Measurements from ENCODE around the gene SCN8A.
"Not testable (repeated sequence)": the region's sequence is repeated elsewhere in the genome, so short reads cannot be mapped to it uniquely, and the experiment has no call there.

The SCN8A gene

DNA sequence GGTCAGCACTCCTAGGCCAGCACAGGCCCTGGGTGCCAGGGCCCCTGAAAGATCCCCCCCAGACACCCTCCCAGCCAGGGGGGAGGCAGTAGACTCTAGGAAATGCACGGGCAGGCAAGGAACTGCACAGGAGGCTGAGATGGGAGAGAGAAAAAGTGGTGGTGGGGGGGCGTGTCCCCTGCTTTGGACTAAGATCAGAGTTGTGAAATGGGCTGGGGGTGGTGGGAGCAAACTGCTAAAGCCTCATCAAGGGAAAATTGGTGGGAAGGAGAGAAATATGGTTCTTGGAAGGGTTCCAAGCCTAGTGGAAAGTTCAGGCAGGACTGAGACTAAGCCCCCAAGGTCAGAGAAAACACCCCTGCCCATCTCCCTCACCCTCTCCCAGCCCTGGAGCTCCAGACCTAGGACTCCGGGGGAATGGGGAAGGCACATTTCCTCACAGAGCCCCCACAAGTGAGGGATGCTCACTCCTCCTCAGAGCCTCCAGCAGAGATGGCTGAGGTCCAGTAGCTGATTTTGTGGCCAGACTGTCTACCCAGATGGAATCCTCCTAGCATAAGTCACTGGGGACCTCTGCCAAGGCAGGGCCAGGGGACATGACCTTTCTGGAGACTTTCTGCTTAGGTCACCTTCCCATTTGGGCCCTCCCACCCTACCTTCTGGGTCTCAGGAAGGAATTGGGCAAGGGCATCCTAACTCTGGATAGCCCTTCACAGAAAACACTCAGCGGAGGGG lies 227.7 kb downstream of the SCN8A start:
- no peak for DNase-seq

DNA sequence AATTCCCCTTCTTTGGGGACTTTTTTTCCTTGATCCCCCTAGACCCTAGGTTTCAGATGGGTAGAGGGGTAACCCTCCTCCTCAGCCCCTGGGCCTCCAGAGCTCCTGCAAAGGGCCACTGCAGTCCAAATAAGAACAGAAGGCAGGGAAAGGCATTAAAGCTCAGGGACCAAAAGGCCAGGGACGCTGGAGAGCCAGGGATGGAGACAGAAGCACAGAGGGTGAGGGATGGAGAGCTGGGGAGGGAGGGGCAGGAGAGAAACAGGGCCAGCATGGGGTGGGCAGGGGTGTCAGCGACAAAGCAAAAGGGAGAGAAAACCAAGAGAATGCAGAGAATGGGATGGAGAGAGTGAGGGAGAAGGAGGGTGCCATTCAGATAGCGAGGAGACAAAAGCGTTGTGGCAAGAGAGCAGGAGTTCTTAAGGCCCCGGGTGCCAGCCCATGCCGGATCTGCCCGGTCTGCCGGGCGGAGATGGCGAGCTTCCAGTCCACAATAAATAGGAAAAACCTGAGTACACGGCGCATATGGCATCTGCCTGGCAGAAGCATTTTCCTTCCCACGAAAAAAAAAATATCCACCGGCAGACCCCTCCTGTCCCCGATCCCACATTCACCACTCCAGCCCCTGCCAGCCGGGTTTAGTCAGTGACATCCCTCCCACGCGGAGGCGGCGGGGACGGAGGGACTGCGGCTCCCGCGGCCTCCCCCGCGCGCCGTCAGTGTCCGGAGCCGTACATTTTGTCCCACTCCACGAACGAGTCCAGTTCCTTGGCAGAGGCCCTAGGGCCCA lies 228.9 kb downstream of the SCN8A start:
- DNase-seq, result no peak

DNA sequence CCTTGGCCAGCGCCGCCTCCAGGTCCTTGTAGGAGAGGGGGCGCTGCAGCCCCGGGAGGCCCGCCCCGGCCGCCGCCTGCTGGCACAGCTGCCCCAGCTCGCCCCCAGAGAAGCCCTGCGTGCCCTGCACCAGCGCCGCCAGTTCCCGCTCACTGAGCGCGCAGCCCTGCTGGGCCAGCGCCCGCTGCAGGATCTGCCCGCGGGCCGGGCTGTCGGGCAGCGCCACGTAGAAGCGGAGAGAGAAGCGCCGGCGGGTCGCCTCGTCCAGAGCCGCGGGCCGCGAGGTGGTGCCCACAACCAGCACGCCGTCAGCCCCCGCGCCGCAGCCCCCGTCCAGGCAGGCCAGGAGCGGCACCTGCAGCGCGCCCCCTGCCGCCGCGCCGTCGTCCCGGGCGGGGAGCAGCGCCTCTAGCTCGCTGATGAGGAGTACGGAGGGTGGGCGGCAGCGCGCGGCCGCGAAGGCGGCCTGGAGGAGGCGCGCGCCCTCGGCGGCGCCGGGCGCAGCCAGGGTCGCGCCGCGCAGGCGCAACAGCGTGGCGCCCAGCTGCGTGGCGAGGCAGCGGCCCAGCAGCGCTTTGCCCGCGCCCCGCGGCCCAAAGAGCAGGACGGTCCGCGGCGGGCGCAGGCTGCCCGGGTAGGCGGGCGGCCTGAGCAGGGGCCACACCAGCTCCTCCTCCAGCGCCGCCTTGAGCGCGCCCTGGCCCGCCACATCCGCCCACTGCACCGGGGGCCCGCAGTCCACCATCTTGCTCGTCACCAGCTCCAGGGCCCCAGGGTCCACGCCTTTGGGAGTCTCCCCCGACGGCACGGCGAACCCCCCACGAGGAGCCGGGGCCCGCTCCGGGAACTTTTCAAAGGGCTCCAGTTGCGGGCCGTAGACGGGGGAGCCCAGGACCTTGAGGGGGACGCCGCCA lies 229.8 kb downstream of the SCN8A start:
- DNase-seq, result peak; percentile 14

DNA sequence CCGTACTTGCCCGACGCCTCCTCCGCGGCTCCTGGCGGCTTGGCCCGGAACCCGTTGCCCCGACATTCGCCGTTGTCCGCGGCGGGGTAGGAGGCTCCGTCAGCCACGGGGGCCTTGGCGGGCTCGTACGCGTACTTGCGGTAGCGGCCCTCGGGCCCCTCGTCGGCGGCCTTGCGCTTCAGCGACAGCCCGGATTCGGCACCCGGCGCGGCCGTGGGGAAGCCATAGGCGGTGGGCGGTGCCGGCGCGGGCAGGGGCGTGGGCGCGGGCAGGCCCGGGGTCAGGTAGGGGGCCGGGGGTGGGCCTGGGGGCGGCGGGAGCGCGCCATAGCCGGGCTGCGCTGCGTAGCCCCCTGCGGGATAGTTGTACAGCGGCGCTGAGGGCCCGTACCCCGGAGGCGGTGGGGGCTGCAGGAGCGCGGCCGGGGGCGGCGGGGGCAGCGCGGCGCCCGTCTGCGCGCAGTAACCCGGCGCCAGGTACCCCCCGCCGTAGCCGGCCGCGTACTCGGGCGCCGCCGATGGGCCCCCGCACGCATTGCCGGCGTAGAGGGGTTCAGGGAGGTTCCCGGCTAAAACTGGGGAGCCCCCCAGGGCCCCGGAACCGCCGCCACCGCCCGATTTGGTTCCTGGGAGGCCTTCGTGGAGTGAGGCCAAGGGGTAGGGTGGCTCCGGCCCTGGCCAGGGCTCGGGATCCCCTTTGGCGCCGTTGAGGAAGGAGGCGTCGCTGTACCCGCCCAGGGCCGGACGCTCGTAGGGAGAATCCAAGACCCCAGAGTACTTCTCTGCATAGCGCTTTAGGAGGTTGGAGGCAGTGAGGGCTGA lies 230.6 kb downstream of the SCN8A start:
- no peak for DNase-seq

DNA sequence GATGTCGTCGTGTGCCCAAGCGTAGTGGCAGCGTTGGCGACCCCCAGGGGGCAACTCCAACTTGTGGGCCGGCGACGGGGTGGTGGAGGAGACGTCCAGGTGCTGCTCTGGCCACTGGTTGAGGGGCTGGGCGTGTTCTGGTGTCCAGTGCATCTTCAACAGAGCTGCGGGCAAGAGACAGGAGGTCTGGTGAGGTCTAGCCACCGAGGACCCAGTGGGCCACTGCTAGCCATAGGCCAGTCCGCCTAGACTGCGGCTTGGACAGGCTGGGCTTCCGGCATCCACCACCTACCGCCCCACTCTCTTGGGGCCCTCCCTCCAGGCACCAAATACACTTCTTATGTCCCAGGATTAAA lies 231.2 kb downstream of the SCN8A start:
- no peak for DNase-seq

DNA sequence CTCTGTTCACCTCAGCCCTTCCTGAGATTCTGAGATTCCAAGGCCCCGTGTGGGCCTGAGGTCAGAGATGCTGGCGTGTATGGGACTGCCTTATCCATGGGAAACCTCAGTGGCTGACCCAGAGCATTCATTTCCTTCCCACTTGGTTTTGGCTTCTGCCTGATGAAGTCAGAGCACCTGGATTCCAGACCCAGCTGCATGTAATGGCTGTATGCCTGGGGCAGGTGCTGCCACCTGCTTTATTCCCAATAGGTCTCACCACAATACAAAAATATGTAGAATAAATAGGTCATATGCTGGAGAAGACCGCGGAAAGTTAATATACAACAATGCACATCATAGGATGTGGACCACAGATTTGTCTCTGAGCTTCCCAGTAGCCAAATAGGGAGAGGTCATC lies 231.9 kb downstream of the SCN8A start:
- no peak for DNase-seq

DNA sequence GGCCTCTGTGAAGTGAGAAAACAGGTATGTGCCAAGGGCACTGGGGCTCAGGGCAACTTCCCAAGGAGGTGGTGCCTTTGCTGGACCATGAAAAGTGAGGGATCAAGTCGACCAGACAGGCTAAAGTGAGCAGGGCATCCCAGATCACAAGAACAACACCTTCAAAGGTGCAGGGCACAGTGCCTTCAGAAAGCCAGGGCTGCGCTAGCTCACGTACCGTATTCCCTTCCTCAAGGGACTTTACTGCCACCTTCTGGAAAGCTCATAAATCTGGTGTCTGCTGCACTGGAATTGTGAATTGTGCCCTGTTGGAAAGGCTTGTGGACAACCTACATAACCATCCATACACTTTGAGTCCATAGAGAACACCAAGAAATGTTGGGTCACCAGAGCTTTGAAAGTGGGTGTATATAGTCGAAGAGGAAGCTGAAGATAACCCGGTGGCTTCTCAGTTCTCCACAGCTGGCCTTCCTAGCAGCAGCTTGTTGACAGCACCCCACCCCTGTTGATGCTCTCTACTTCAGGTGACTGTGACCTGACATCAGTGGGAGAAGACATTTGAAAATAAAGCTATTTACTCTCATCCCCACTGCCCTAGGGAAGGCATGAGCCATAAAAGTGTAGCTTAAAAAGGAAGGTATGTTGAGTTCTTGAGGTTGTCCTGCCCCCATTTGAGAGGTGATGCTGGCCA lies 233.0 kb downstream of the SCN8A start:
- DNase-seq, result peak; percentile 21

DNA sequence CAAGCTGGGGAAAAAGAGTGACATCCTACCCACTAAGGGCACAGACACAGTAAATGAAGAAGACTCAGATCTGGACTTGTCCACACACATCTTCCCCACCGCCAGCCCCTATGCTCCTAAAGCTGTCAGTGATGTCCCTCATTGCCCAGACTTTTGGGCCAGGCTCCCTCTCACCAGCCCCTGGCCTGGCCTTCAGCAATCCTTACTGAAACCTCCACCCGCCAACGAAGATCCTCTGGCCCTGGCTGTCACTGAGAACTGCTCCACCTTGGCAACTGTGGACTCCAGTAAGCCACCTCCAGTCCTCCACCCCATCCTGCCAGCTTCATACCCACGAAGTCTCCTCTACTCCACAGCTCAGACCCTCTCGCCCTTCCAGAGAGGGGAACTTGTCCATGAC lies 234.2 kb downstream of the SCN8A start:
- no peak for DNase-seq

DNA sequence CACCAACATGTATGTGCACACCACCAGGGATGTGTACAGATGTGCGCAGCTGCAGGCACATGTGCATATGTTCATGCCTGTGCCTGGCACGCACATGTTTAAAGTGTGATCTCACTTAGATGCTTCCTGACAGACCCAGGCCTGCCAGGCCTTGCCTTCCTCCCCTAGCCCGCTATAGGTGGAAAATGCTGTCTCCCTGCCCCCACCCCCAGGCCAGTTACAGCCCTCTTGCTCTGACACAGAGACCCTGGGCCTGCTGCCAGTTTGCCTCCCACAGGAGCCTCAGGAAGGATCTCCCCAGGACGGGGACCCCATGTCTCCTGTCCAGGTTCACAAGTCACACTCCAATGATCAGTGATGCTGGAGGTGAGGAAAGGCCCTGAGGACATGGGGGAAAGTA lies 235.8 kb downstream of the SCN8A start:
- DNase-seq, result no peak

DNA sequence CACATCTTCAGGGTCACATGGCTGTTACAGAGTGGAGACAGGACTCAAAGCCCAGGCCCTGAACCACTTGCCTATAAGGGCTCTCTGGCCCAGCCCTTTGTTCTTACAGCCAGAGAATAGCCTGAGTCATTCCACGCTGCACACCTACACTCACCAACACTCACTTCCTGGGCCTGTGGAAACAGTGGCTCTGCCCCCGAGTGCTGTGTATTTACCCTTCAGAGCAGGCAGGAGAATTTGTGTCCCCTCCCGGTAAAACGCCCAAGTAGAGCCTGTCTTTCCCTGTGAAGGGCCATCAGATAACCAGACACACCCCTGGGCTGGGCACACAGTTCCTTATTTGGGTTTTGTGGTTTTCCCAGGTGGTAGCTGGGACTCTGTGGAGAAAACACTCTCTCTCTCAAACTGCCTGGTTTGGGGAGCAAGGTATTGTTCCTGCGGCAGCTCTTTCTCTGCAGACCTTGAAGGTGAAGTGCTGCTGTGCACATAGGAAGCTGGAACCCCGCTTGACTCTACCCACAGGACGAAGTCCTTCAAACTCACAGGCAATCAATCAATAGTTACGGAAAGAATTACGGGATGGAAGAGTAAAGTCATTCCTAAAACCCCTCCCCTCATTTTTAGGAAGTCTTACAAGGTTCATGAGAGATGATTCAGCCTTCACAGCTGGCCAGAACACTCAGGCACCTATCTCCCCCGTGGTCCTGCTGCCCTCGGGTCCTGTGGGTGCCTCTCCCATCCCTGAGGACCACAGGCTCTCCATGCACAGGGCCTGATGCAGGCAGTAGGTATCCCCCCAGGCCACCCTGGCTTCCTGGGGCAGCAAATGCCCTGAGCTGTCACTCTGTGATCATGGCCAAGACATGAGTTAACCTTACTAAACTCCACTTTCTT lies 237.1 kb downstream of the SCN8A start:
- DNase-seq, result no peak

DNA sequence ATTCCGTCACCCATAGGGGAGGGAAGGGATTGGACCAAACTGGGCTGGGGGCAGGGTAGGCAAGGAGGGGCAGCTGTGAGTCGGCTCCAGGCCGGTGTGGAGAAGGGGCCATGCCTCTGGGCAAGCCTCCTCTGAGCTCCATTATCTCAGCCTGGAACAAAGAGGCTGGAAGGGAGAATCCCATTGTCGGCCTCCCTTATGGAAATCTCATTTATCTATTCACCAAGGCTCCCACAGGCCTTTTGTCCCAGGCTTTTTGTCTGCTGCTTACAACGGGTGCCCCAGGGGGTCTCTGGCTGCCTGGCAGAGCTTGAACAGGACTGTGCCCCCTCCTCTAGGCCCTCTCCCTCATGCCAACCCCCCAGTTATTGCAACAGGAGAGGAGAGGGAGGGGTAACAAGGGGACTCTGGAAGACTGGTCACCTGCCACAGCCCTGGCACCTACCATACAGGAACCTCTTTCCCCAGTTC lies 238.0 kb downstream of the SCN8A start:
- DNase-seq, result no peak

DNA sequence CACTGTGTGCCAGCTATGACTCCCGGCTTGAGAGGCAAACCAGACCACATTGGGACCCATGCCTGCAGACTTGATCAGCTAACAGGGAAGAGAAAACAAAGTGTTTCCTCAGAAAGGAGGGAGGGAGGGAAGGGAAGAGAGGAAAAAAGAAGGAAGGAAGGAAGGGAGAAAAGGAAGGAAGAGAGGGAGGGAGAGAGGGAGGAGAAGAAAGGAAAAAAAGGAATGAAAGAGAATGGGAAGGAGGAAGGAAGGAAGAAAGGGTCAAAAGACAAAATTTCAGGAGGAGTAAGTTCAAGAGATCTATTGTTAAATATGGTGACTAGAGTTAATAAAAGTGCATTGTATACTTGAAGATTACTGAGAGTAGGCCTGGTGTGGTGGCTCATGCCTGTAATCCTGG lies 238.6 kb downstream of the SCN8A start:
- no peak for DNase-seq

DNA sequence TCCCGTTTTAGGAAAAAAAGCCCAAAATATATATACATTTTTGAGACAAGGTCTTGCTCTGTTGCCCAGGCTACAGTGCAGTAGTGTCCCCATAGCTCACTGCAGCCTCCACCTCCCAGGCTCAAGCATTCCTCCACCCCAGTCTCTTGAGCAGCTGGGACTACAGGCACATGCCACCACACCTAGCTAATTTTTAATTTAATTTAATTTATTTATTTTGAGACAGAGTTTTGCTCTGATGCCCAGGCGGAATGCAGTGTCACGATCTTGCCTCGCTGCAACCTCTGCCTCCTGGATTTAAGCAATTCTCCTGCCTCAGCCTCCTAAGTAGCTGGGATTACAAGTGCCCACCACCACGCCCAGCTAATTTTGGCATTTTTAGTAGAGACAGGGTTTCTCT lies 240.8 kb downstream of the SCN8A start:
- not testable (repeated sequence) for DNase-seq

DNA sequence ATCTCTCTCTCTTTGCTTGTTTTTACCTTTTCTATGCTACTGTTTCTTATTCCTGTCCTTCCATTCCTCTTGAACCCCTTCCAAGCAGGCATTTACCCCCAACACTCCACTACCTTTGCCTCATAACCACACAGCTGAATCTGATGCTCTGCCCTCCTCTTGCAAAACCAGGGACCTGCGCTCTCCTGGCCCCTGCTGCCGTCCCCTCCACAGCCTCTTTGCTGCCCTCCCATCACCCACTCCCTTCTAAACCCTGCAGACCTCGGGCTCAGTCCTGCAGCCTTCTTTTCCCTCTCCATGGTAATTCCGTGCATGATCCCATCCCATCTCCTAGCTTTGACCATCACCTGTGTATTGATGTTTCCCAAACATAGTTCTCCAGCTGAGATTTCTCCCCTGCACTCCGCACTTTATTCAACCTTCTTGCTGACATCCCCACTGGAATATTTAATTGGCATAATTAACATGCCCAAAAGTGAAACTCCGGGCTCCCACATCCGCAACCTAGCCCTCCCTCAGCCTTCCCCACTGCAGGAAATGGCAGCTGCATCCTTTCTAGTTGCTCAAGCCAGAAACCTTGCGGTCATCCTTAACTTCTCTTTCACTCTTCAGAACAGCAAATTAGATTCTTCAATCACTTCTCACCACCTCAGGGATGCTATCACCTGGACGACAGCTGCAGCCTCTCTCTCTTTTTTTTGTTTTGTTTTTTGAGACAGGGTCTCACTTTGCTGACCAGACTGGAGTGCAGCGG lies 241.5 kb downstream of the SCN8A start:
- no peak for DNase-seq

DNA sequence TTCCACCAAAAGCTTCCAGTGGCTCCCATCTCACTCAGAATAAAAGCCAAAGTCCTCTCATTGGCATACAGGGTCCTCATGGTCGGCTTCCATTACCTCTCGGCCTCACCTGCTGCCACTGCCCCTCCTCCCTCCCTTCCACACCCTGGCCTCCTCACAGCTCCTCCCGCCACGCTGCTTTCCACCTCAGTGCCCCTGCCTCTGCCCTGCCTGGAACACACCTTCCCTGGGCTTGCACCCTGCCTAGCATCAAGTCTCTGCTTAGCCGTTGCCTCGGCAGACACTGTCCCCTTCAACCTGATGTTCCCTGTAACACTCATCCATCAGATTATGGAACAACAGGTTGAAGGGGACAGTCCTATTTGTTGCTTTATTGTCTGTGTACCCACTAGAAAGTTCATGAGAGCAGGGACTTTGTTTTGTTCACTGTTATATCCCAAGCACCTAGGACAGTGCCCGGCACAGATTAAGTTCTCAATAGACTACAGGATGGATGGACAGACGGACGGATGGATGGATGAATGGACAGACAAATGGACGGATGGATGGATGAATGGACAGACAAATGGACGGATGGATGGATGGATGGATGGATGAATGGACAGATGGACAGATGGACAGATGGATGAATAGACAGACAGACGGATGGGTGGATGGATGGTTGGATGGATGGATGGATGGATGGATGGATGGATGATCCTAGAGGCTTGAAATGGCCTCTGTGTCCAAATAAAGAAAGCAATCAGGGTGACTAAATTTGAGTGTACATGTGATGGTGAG lies 242.6 kb downstream of the SCN8A start:
- DNase-seq, result no peak

DNA sequence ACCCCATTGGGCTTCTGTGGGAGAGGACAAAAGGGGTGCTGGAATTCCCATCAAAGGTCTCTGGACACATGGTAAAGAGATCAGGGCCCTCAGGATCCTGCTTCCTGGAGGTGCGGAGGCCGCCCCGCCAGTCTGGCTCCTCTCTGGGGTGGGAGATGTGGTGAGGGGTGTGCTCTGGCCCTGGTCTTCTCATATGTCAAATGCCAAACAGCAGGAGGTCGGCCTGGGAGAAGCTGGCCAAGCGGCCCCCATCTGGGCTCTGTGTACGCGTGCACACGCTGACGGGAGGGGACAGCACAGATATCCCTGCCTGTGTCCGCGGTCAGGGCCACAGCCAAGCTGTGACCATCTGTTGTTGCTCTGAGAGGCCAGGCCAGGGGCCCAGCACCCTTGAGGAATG lies 243.4 kb downstream of the SCN8A start:
- DNase-seq, result no peak

DNA sequence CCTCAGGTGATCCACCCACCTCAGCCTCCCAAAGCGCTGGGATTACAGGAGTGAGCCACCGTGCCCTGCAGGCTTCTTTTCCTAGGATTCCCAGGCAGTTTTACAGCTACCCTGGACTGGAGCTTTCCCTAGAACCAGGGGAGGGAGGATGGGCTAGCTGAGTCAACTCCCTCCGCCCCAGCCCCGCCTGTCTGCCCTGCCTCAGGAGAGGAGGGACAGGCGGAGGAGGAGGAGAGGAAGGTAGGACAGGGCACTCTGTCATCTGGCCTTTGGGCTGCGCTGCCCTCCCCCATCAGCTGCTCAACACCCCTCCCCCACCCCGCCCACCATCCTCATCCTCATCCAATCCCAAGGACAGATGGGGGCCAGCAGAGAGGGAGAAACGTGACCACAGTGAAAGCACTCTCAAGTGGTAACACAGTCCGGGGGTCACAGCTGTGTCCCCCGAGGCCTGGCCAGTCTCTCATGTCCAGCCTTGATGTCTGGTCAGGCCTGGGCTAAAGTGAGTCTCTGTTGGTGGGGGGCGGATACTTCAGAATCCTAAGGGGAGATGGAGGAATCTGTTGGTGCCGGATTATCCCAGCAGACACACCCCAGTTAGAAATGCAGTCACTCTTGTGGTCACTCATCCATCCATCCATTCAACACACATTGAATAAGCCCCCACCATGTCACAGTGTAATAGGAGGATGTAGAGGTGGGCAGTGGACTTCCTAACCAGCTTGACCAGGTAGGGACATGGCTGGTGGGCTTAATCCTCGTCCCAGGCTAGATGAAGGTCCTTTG lies 245.2 kb downstream of the SCN8A start:
- DNase-seq, result no peak

DNA sequence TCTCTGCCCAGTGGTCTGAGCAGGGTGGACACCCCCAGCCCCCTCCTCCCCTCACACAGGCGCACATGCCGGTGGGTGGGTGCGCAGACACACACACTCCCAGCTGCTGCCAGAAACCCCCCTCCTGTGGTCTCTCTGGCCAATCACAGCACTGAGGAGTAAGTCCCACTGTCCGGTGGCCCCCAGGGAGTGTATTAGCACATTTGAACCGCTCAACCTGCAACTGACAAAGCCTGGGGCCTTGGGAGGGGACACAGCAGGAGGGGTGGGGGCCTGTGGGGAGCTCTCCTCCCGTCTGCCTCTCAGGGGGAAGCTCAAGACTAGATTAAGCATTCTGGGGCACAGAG lies 245.8 kb downstream of the SCN8A start:
- DNase-seq, result no peak

DNA sequence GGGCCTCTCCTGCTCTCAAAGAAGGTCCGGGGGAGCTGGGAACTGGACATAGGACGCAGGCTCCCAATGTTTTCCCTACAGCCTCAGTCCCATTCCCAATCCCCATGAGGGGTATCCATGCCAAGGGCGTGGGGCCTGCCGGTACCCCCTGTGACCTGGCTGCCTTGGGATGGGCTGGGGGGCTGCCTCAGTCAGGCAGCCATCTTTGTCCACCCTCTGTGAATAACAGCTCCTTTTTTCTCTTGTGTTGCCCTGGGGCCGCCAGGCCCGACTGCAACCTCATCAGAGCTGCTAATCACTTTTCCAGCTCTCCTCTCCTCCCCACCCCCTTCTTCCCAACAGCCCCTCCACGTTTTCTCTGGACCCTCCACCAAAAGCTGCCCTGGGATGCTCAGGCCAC lies 246.3 kb downstream of the SCN8A start:
- no peak for DNase-seq
